GM21515 (cell line): ENCODE data around the gene GMNN.
A peak's percentile ranks its signal among the peaks of the same experiment; 100 is the strongest.
"Not testable (repeated sequence)": the region's sequence is repeated elsewhere in the genome, so short reads cannot be mapped to it uniquely, and the experiment has no call there.

Source experiments
- ATAC-seq: cut with Tn5 transposase; IDR thresholded peaks from one replicate; pipeline ENCODE4 v1.9.1; 2021; ENCODE audit not compliant: unreplicated experiment

GMNN gene

GRCh38 chr6:24761193-24761835 is 13.4 kb upstream of the GMNN start:
- ATAC-seq: peak; percentile 55

GRCh38 chr6:24761851-24762250 is 12.9 kb upstream of the GMNN start:
- peak; percentile 45 for ATAC-seq

GRCh38 chr6:24763578-24763977 is 11.2 kb upstream of the GMNN start:
- ATAC-seq: no peak

GRCh38 chr6:24764833-24765828 is 9.6 kb upstream of the GMNN start:
- ATAC-seq: not testable (repeated sequence)

GRCh38 chr6:24765968-24766367 is 8.8 kb upstream of the GMNN start:
- ATAC-seq: not testable (repeated sequence)

GRCh38 chr6:24766680-24767462 is 7.9 kb upstream of the GMNN start:
- no peak for ATAC-seq

- no peak for ATAC-seq
These were observed 6.4 kb upstream of the GMNN start for GRCh38 chr6:24768361-24768760.

- ATAC-seq: peak; percentile 14
These were observed 852 bp downstream of the GMNN start for GRCh38 chr6:24775520-24776058.

GRCh38 chr6:24777227-24777626 is 2.5 kb downstream of the GMNN start:
- no peak for ATAC-seq

GRCh38 chr6:24778121-24778520 is 3.4 kb downstream of the GMNN start:
- ATAC-seq: no peak

- no peak for ATAC-seq
These were observed 4.1 kb downstream of the GMNN start for GRCh38 chr6:24778878-24779277.

GRCh38 chr6:24779416-24780016 is 4.8 kb downstream of the GMNN start:
- no peak for ATAC-seq

- no peak for ATAC-seq
These were observed 5.5 kb downstream of the GMNN start for GRCh38 chr6:24780206-24780605.

GRCh38 chr6:24788031-24788665 is 13.4 kb downstream of the GMNN start:
- ATAC-seq: no peak

GRCh38 chr6:24795106-24795505 is 20.4 kb downstream of the GMNN start:
- ATAC-seq: no peak

GRCh38 chr6:24796616-24797290 is 22.0 kb downstream of the GMNN start:
- ATAC-seq: no peak

- no peak for ATAC-seq
These were observed 23.0 kb downstream of the GMNN start for GRCh38 chr6:24797596-24798216.

- ATAC-seq: no peak
These were observed 24.2 kb downstream of the GMNN start, which contains the start of gene ARMH2 for GRCh38 chr6:24798740-24799540. TSS of gene ARMH2 (minus strand) at chr6:24798917. CDS start at chr6:24798857, 60 bp downstream.
